H1 (cell line): ENCODE data around the gene SCN8A. TPM values are rescaled to one million over a fixed set of nuclear protein-coding genes. Genes with fewer than 3 reads are reported as not detected.

Source experiments
- CTCF ChIA-PET: fragments of 300-600 bp; sonication (Branson Sonifier 250); formaldehyde crosslinking; loops from one replicate; lab custom pipeline; 2021; ENCODE audit not compliant: partially characterized antibody; lab: Charles Lee
- POLR2A ChIA-PET: fragments of 300-600 bp; sonication (Branson Sonifier 250); formaldehyde crosslinking; loops from one replicate; lab custom pipeline; 2021; ENCODE audit warnings: inconsistent platforms; ENCODE audit not compliant: partially characterized antibody; lab: Charles Lee
- DNase-seq, 2 experiments: peaks; one replicate each; pipeline versions ENCODE4 v3.0.0 to v3.0.0-alpha.2; 2010 to 2022; ENCODE audit warnings: low spot score in 2 of 2, low read depth in 1 of 2, mixed read lengths in 1 of 2
- FAIRE-seq: peaks from 2 replicates; lab custom pipeline; 2011; peaks lifted over from hg19 to GRCh38; lab: Jason Lieb, UNC
- H2AFZ ChIP-seq: 2 replicates; pipeline ENCODE4 v1.8.1; 2012; ENCODE audit warnings: low read length, inconsistent platforms
- H2AK5ac ChIP-seq: 2 replicates; pipeline ENCODE4 v1.6.1; 2013; ENCODE audit warnings: low read depth, low read length
- H2BK120ac ChIP-seq: replicated peaks from 2 replicates; pipeline ENCODE3; 2013; ENCODE audit warnings: low read depth, low read length, inconsistent platforms
- H2BK12ac ChIP-seq: 2 replicates; pipeline ENCODE4 v1.6.1; 2013; ENCODE audit warnings: low read depth, low read length
- H2BK15ac ChIP-seq: 2 replicates; pipeline ENCODE4 v1.6.1; 2013; ENCODE audit warnings: low read length
- H2BK20ac ChIP-seq: 2 replicates; pipeline ENCODE4 v1.6.1; 2013; ENCODE audit warnings: low read length
- H2BK5ac ChIP-seq: 2 replicates; pipeline ENCODE4 v1.6.1; 2013; ENCODE audit warnings: low read depth, low read length
- H3K14ac ChIP-seq: 2 replicates; pipeline ENCODE4 v1.6.1; 2013; ENCODE audit warnings: inconsistent platforms; ENCODE audit not compliant: insufficient read length
- H3K18ac ChIP-seq: 2 replicates; pipeline ENCODE4 v1.6.1; 2013; ENCODE audit warnings: low read length; ENCODE audit errors: extremely low read depth
- H3K23ac ChIP-seq: 2 replicates; pipeline ENCODE4 v1.6.1; 2013; ENCODE audit warnings: inconsistent platforms; ENCODE audit not compliant: insufficient read length
- H3K23me2 ChIP-seq: 2 replicates; pipeline ENCODE4 v1.6.1; 2013; ENCODE audit warnings: low read depth, low read length
- H3K27ac ChIP-seq: 2 replicates; pipeline ENCODE4 v1.6.1; 2011; ENCODE audit warnings: low read depth, low read length, inconsistent platforms
- H3K27me3 ChIP-seq, 4 experiments: replicated peaks in 1 of 4; 1 replicate in 1 of 4; 2 replicates in 3 of 4; pipeline versions ENCODE4 v1.6.1 to v1.8.1; 2011 to 2013; ENCODE audit warnings: low read length in 3 of 4, mild to moderate bottlenecking in 3 of 4, inconsistent platforms in 2 of 4, mixed read lengths in 2 of 4, moderate library complexity in 1 of 4; ENCODE audit not compliant: control insufficient read depth in 3 of 4, insufficient read depth in 3 of 4; ENCODE audit errors: extremely low read depth in 1 of 4
- H3K36me3 ChIP-seq, 4 experiments: 2 replicates each; pipeline versions ENCODE4 v1.6.1 to v1.8.1; 2011 to 2013; ENCODE audit warnings: mild to moderate bottlenecking in 4 of 4, low read length in 3 of 4, moderate library complexity in 2 of 4, control low read depth in 1 of 4, inconsistent platforms in 1 of 4; ENCODE audit not compliant: insufficient read depth in 4 of 4, control insufficient read depth in 2 of 4
- H3K4ac ChIP-seq: replicated peaks from 2 replicates; pipeline ENCODE3; 2013; ENCODE audit warnings: low read length, low read depth, mixed read lengths, inconsistent platforms; ENCODE audit not compliant: insufficient read length
- H3K4me1 ChIP-seq, 4 experiments: replicated peaks in 1 of 4; 1 replicate in 1 of 4; 2 replicates in 3 of 4; pipeline versions ENCODE4 v1.6.1 to v1.8.1; 2011 to 2013; ENCODE audit warnings: low read length in 3 of 4, inconsistent platforms in 2 of 4, mixed read lengths in 1 of 4; ENCODE audit not compliant: insufficient read depth in 4 of 4, control insufficient read depth in 3 of 4
- H3K4me2 ChIP-seq, 2 experiments: 2 replicates each; pipeline versions ENCODE4 v1.6.1 to v1.8.1; 2011 to 2013; ENCODE audit warnings: low read depth in 2 of 2, low read length in 2 of 2, control low read depth in 1 of 2, inconsistent platforms in 1 of 2, mild to moderate bottlenecking in 1 of 2; ENCODE audit not compliant: insufficient read depth in 1 of 2
- H3K4me3 ChIP-seq, 4 experiments: fragments of 200-600, 300-600 bp in 1 of 4; sonication (generic), shearing (Covaris generic), sonication (Bioruptor Twin) in 1 of 4; 2 replicates each; pipeline versions ENCODE4 v1.5.1 to v1.8.1; 2011 to 2016; ENCODE audit warnings: low read length in 4 of 4, low read depth in 3 of 4, control low read depth in 2 of 4, inconsistent platforms in 2 of 4, mild to moderate bottlenecking in 2 of 4, mixed read lengths in 1 of 4, moderate library complexity in 1 of 4; ENCODE audit not compliant: insufficient read depth in 2 of 4; ENCODE audit errors: extremely low read depth in 1 of 4
- H3K56ac ChIP-seq: replicated peaks from 2 replicates; pipeline ENCODE3; 2013; ENCODE audit warnings: low read depth, mild to moderate bottlenecking, mixed read lengths, low read length, inconsistent platforms; ENCODE audit not compliant: insufficient read length
- H3K79me1 ChIP-seq: 2 replicates; pipeline ENCODE4 v1.6.1; 2013; ENCODE audit warnings: low read depth, low read length, control low read depth
- H3K79me2 ChIP-seq, 2 experiments: 2 replicates each; pipeline versions ENCODE4 v1.6.1 to v1.8.1; 2012 to 2013; ENCODE audit warnings: low read length in 2 of 2, mild to moderate bottlenecking in 2 of 2, inconsistent platforms in 1 of 2; ENCODE audit not compliant: insufficient read depth in 2 of 2, control insufficient read depth in 1 of 2
- H3K9ac ChIP-seq, 4 experiments: replicated peaks in 1 of 4; 1 replicate in 1 of 4; 2 replicates in 3 of 4; pipeline versions ENCODE4 v1.6.1 to v1.8.1; 2011 to 2013; ENCODE audit warnings: low read depth in 3 of 4, low read length in 3 of 4, control low read depth in 2 of 4, mild to moderate bottlenecking in 2 of 4, moderate library complexity in 2 of 4, inconsistent platforms in 1 of 4; ENCODE audit errors: extremely low read depth in 1 of 4
- H3K9me3 ChIP-seq, 2 experiments: 2 replicates each; pipeline versions ENCODE4 v1.6.1 to v1.8.1; 2012 to 2013; ENCODE audit warnings: mild to moderate bottlenecking in 2 of 2, moderate library complexity in 2 of 2, control low read depth in 1 of 2, inconsistent platforms in 1 of 2, low read depth in 1 of 2, low read length in 1 of 2, mixed read lengths in 1 of 2; ENCODE audit not compliant: insufficient read depth in 2 of 2
- H4K20me1 ChIP-seq, 2 experiments: replicated peaks in 1 of 2; 2 replicates each; pipeline versions ENCODE3 to v1.8.1; 2011 to 2013; ENCODE audit warnings: inconsistent platforms in 2 of 2, low read length in 2 of 2, mild to moderate bottlenecking in 1 of 2; ENCODE audit not compliant: insufficient read depth in 2 of 2, control insufficient read depth in 1 of 2
- H4K5ac ChIP-seq: 2 replicates; pipeline ENCODE4 v1.6.1; 2013; ENCODE audit warnings: low read length, low read depth, mixed read lengths, inconsistent platforms; ENCODE audit not compliant: insufficient read length
- H4K8ac ChIP-seq: 2 replicates; pipeline ENCODE4 v1.8.0; 2013; ENCODE audit warnings: mild to moderate bottlenecking, moderate library complexity, low read length, inconsistent platforms; ENCODE audit not compliant: insufficient read depth; ENCODE audit errors: extremely low read depth
- H4K91ac ChIP-seq: replicated peaks from 2 replicates; pipeline ENCODE3; 2013; ENCODE audit warnings: low read length, mixed read lengths, inconsistent platforms; ENCODE audit not compliant: insufficient read length
- ASH2L ChIP-seq: fragments of 200-600, 300-600 bp; sonication (generic); IDR thresholded peaks from one replicate; pipeline ENCODE4 v1.7.1; 2017; ENCODE audit warnings: low read length
- ATF2 ChIP-seq: IDR thresholded peaks from 2 replicates; pipeline ENCODE4 v1.6.1; 2012; ENCODE audit warnings: low read length, inconsistent platforms
- CBX5 ChIP-seq: fragments of 300-800, 300-1000 bp; sonication (generic); IDR thresholded peaks from 2 replicates; pipeline ENCODE4 v1.7.1; 2016; ENCODE audit warnings: antibody characterized with exemption, low read length, low read depth
- CREB1 ChIP-seq: IDR thresholded peaks from 2 replicates; pipeline ENCODE4 v1.6.1; 2012; ENCODE audit warnings: inconsistent platforms
- FOSL1 ChIP-seq: IDR thresholded peaks from 2 replicates; pipeline ENCODE4 v1.6.1; 2011; ENCODE audit warnings: mild to moderate bottlenecking, low read depth, low read length, moderate library complexity; ENCODE audit not compliant: insufficient read depth
- GTF2F1 ChIP-seq: IDR thresholded peaks from 2 replicates; pipeline ENCODE4 v1.6.1; 2012; ENCODE audit warnings: low read depth, low read length, improper control_type of control experiment, borderline replicate concordance
- POLR2A ChIP-seq, 2 experiments: IDR thresholded peaks; 1 replicate in 1 of 2; 2 replicates in 1 of 2; pipeline ENCODE4 v1.6.1; 2011; ENCODE audit warnings: low read depth in 2 of 2, low read length in 2 of 2, mild to moderate bottlenecking in 2 of 2; ENCODE audit errors: control extremely low read depth in 1 of 2
- RFX5 ChIP-seq: IDR thresholded peaks from 2 replicates; pipeline ENCODE4 v1.6.1; 2011; ENCODE audit warnings: low read depth, low read length, improper control_type of control experiment, borderline replicate concordance
- SIN3A ChIP-seq, 2 experiments: IDR thresholded peaks in 1 of 2; conservative IDR thresholded peaks in 1 of 2; 2 replicates each; pipeline ENCODE4 v1.6.1; 2011 to 2012; ENCODE audit warnings: low read length in 2 of 2, improper control_type of control experiment in 1 of 2, low read depth in 1 of 2, mild to moderate bottlenecking in 1 of 2
- SIRT6 ChIP-seq: IDR thresholded peaks from one replicate; pipeline ENCODE4 v1.7.1; 2012; ENCODE audit warnings: low read length, inconsistent platforms
- SUZ12 ChIP-seq: fragments of 200-600 bp; sonication (generic); IDR thresholded peaks from 2 replicates; pipeline ENCODE4 v1.6.1; 2012; ENCODE audit warnings: mild to moderate bottlenecking, inconsistent platforms, low read length, moderate library complexity, mixed read lengths
- WGBS, 2 experiments: shearing (Covaris generic) in 1 of 2; methylation state at CpG; one replicate each; pipeline versions ENCODE4 v1.1.6 to v1.1.7; 2013 to 2015; ENCODE audit warnings: low lambda C conversion rate in 2 of 2, mixed read lengths in 2 of 2, inconsistent platforms in 1 of 2, low coverage in 1 of 2, missing lambda C conversion rate in 1 of 2; ENCODE audit not compliant: insufficient replicate concordance in 2 of 2, insufficient coverage in 1 of 2, insufficient read length in 1 of 2; ENCODE audit errors: extremely low coverage in 1 of 2, missing lambda C conversion rate in 1 of 2; 5-methylcytosine and 5-hydroxymethylcytosine counted together
- polyA plus RNA-seq, 7 experiments: library from polyadenylated mRNA; depleted of rRNA in 3 of 7; stranded (reverse) in 5 of 7; unstranded in 2 of 7; fragments of >200 nt in 5 of 7; fragments of 200-250 nt in 2 of 7; gene quantifications; 1 replicate in 5 of 7; 2 replicates in 1 of 7; 4 replicates in 1 of 7; pipeline versions ENCODE4 v1.2.1 to v1.2.3, GENCODE V29; 2011 to 2013; ENCODE audit warnings: missing spikeins in 2 of 7, mixed read lengths in 2 of 7
- total RNA-seq: library from RNA; stranded (reverse); fragmentation: NEBNext Ultra II Directional; extraction: Animal tissue kit (Norgen Biotek cat#: 25700); gene quantifications from 2 replicates; pipeline ENCODE4 v1.2.1, GENCODE V29; 2021

Gene SCN8A
- total and polyA plus RNA-seq, 2 of the 8 experiments (the other 6 are each of a cell fraction or from before 2014, with no cell fraction given) = 6.3 to 10.7 TPM

DNA sequence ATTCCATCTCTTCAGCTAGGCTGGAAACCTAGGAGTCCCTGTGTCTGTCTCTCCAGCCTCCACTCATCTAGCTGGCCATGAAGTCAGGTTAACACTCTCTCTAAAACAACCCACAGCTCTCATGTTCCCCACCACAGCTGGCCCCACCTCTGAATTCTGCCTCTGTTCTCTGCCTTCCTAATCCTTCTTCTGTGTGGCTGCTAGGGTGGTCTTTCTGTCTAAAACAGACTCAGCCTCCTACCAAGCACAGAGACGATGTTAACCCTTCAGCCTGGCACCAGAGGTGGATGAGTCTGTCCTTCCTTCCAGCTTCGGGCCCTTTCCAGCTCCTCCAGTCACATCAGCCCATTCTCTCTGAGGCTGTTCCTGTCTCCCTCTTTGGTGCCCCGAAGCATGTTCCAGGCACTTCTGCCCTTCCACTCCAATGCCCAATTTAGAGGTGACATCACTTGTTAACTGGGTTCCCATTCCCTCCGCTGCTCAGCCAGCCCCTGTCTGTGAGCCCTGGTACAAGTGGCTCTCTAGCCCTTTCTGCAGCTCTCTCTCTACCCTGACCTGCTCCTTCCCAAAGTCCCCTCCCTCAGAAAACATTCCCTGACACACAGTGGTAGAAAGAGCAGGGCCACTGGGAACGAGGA is 248.4 kb downstream of the SCN8A start:
- Histone ChIP-seq H3K14ac (no peak overlapping the region), H3K27ac (no peak overlapping the region), H2BK15ac (0 out of 2 replicates have a peak overlapping the region, but pooled peaks have one; percentile 5), H3K4ac (no peak overlapping the region), H2BK5ac (no peak overlapping the region), H3K56ac (no peak overlapping the region), H3K4me2 (no peak overlapping the region), H2BK12ac (no peak overlapping the region), H2AFZ (no peak overlapping the region), H3K27me3 (peaks cover 0 to 3% (median 0%) of the 10 kb centered on the region in 4 experiments; a peak in 2 of 7 replicates), H3K18ac (peak overlapping the region; percentile 75), H3K9ac (no peak overlapping the region), H4K8ac (no peak overlapping the region), H3K23ac (no peak overlapping the region), H4K5ac (no peak overlapping the region), H2BK120ac (no peak overlapping the region), H3K9me3 (no peaks in the 10 kb centered on the region), H2AK5ac (peak overlapping the region; percentile 77; the same call in 1 of the 2 replicates), H3K36me3 (no peaks in the 10 kb centered on the region), H3K4me3 (no peak overlapping the region), H2BK20ac (no peak overlapping the region), H3K79me2 (no peaks in the 10 kb centered on the region; a peak in 2 of 4 replicates), H4K20me1 (peaks cover 2 to 4% of the 10 kb centered on the region in 2 experiments), H3K23me2 (no peaks in the 10 kb centered on the region; the same call in 1 of the 2 replicates), H4K91ac (no peak overlapping the region), H3K79me1 (peaks cover 2% of the 10 kb centered on the region), H3K4me1 (peaks cover 6 to 49% (median 23%) of the 10 kb centered on the region in 4 experiments)
- FAIRE-seq = no peak
- DNase-seq = no peak
- 87% methylated on average over 5 of the region's 5 CpGs; no CpG with 5 or more reads in 1 of the 2 experiments for WGBS, 2 experiments
- ChIA-PET POLR2A (interaction anchor here (0.6 to 4.8 kb wide), 5 partner anchors 11 to 59 kb away, joined by 3 to 14 read pairs (median 5); a partner anchor contains a TSS), CTCF (interaction anchor here (0.7 to 9.8 kb wide), 10 partner anchors 11 to 418 kb away, joined by 3 to 109 read pairs (median 4); no protein-coding TSS in a partner anchor)
- TF ChIP-seq RFX5 (no peak), ASH2L (no peak), CREB1 (no peak), GTF2F1 (no peak), SUZ12 (no peak), SIN3A (conservative IDR thresholded peaks at IDR 0.05 in 1 of 2, IDR thresholded peaks at IDR 0.05 in 1 of 2; ENCODE audit: low read depth in 1 of 2, low read length in 2 of 2) (no peak), CBX5 (no peak), ATF2 (no peak), FOSL1 (no peak), SIRT6 (no peak), POLR2A (IDR thresholded peaks at IDR 0.05; ENCODE audit: control extremely low read depth in 1 of 2, low read depth in 2 of 2, low read length in 2 of 2) (no peak)
